Sciatic nerve (tissue), 2 donors: ENCODE measurements around the gene MAP2K6. TPM values are rescaled to one million over a fixed set of nuclear protein-coding genes. Genes with fewer than 3 reads are reported as not detected.

Experiments
- ATAC-seq: fragments of 200-7000 bp; cut with Tn5 transposase; one replicate; pipeline ENCODE4 v1.9.1; 2020; ENCODE audit warnings: mild to moderate bottlenecking, moderate library complexity
- DNase-seq: peaks from one replicate; pipeline ENCODE4 v3.0.0-alpha.2; 2020; ENCODE audit warnings: low spot score
- intact Hi-C: fragments of 100-400 bp; cut with DNase I; formaldehyde crosslinking; loops from one replicate; pipeline ENCODE4 v1.14.2; 2022
- total RNA-seq: library from RNA; stranded (reverse); fragmentation: NEBNext Ultra II Directional; extraction: Animal tissue kit (Norgen Biotek cat#: 25700); gene quantifications from one replicate; pipeline ENCODE4 v1.2.1, GENCODE V29; 2021
- donor health status: DM: no; HTN: no; CAD: no.
- donor health status: DM: no; HTN: no; CAD: no.

MAP2K6 gene
- total RNA-seq, 1 donor from 2014 or later: 7.7 TPM

- no peak for ATAC-seq
- no peak for DNase-seq
- intact Hi-C loops: no loop called here
Measured at GRCh38 chr17:69555056-69555455, 140.6 kb downstream of the MAP2K6 start.

GRCh38 chr17:69557339-69557738 lies 142.8 kb downstream of the MAP2K6 start:
- intact Hi-C loops: no loop called here
- DNase-seq (no peak), ATAC-seq (no peak)

- ATAC-seq (no peak), DNase-seq (no peak)
- intact Hi-C loops: no loop called here
Measured at GRCh38 chr17:69558796-69559195, 144.3 kb downstream of the MAP2K6 start.

- DNase-seq (no peak), ATAC-seq (peak; percentile 74)
- intact Hi-C loops: no loop called here
Measured at GRCh38 chr17:69560987-69561441, 146.5 kb downstream of the MAP2K6 start.

- intact Hi-C loops: no loop called here
- ATAC-seq (no peak), DNase-seq (no peak)
Measured at GRCh38 chr17:69561462-69561861, 147.0 kb downstream of the MAP2K6 start.

- intact Hi-C loops: no loop called here
- DNase-seq (no peak), ATAC-seq (no peak)
Measured at GRCh38 chr17:69565447-69565846, 150.9 kb downstream of the MAP2K6 start.

- intact Hi-C loops: no loop called here
- no peak for DNase-seq
Measured at GRCh38 chr17:69567130-69567529, 152.6 kb downstream of the MAP2K6 start.

GRCh38 chr17:69572747-69573146 lies 158.2 kb downstream of the MAP2K6 start:
- intact Hi-C loops: loop anchor here (5.0 kb wide), 1 partner anchor 980 kb away; no protein-coding TSS in a partner anchor
- ATAC-seq (no peak), DNase-seq (no peak)

More at GRCh38 chr17:69567130-69567529, 152.6 kb downstream of the MAP2K6 start:
- ATAC-seq: no peak

- intact Hi-C loops: loop anchor here (5.0 kb wide), 1 partner anchor 979 kb away; no protein-coding TSS in a partner anchor
- DNase-seq (no peak), ATAC-seq (no peak)
Measured at GRCh38 chr17:69573396-69573795, 158.9 kb downstream of the MAP2K6 start.

- intact Hi-C loops: loop anchor here (5.0 kb wide), 1 partner anchor 978 kb away; no protein-coding TSS in a partner anchor
- no peak for DNase-seq
- peak; percentile 64 for ATAC-seq
Measured at GRCh38 chr17:69574257-69575197, 160.0 kb downstream of the MAP2K6 start.

GRCh38 chr17:69575346-69575761 lies 160.9 kb downstream of the MAP2K6 start:
- ATAC-seq (peak; percentile 70), DNase-seq (no peak)
- intact Hi-C loops: no loop called here

- intact Hi-C loops: no loop called here
Measured at GRCh38 chr17:69577098-69577497, 162.6 kb downstream of the MAP2K6 start.

GRCh38 chr17:69578385-69578936 lies 164.0 kb downstream of the MAP2K6 start:
- intact Hi-C loops: no loop called here
- ATAC-seq (no peak), DNase-seq (no peak)

More at GRCh38 chr17:69577098-69577497, 162.6 kb downstream of the MAP2K6 start:
- no peak for DNase-seq
- no peak for ATAC-seq

GRCh38 chr17:69579961-69580677 lies 165.6 kb downstream of the MAP2K6 start:
- DNase-seq (no peak), ATAC-seq (no peak)
- intact Hi-C loops: no loop called here

- intact Hi-C loops: no loop called here
- no peak for DNase-seq
- peak; percentile 55 for ATAC-seq
Measured at GRCh38 chr17:69581061-69581961, 166.8 kb downstream of the MAP2K6 start.

- ATAC-seq: no peak
- intact Hi-C loops: no loop called here
- DNase-seq: no peak
Measured at GRCh38 chr17:69588316-69588715, 173.8 kb downstream of the MAP2K6 start.

- ATAC-seq (no peak), DNase-seq (no peak)
- intact Hi-C loops: no loop called here
Measured at GRCh38 chr17:69588827-69589239, 174.3 kb downstream of the MAP2K6 start.

- intact Hi-C loops: no loop called here
- DNase-seq: no peak
- ATAC-seq: no peak
Measured at GRCh38 chr17:69590671-69591070, 176.2 kb downstream of the MAP2K6 start.
